ENCODE measurements around the gene KRCC1.

The KRCC1 gene

DNA sequence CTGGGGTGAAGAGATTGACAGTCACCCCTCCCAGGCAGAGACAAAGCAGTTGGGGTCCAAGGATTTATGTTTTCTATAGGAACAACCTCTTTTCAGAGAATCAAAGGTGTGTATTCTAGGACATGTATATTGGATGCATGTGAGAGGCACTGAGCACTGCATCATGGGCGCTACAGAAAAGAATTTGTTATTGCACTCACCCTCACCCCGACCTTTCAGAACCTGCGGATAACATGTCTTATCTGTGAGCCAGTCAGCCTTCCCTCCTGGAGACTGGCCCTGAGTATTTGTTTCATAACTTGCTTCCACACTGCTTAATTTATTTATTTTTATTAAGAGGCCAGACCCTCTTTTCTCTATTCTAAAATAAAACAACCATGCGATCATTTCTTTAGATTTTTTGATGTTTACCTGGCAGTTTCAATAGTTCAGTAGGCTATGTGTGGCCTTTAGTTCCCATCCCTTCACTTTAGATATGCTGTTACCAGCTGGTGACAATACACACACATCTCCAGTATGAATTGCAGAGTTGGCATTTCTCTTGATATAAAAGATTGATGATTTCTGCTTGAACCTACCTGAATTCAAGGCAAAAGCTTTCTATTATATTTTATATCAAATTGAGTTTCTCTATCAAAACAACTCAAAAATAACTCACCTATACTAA is 42.4 kb upstream of the KRCC1 start:
- no peaks in the 10 kb centered on the region for H3K79me1 ChIP-seq (replicated peaks; ENCODE audit: low read length, poor library complexity, severe bottlenecking)
- H2AK5ac ChIP-seq (ENCODE audit: low read length, severe bottlenecking) = no peak overlapping the region
- no peak overlapping the region for H3K23ac ChIP-seq (ENCODE audit: low read length in 2 of 2)
- H3K36me3 ChIP-seq (ENCODE audit: control insufficient read depth in 1 of 2, insufficient read depth in 2 of 2, low read depth in 1 of 2, low read length in 2 of 2) = no peaks in the 10 kb centered on the region
- H4K91ac ChIP-seq (ENCODE audit: low read length) = peak overlapping the region; percentile 7
- H3K27me3 ChIP-seq (ENCODE audit: control insufficient read depth in 1 of 2, insufficient read depth in 1 of 2, low read length in 2 of 2) = peaks cover 20 to 31% of the 10 kb centered on the region in 2 experiments
- WGBS = 92% methylated on average over 3 of the region's 4 CpGs
- no peak overlapping the region for H3K27ac ChIP-seq (ENCODE audit: low read length, poor library complexity, severe bottlenecking)
- no peak overlapping the region for H3K9ac ChIP-seq (ENCODE audit: low read length)
- no peaks in the 10 kb centered on the region for H3K4me1 ChIP-seq (ENCODE audit: control insufficient read depth, insufficient read depth, low read depth, low read length)
- H3K14ac ChIP-seq (ENCODE audit: low read length in 2 of 2) = no peak overlapping the region
- H2BK5ac ChIP-seq (ENCODE audit: low read depth, low read length, poor library complexity, severe bottlenecking) = no peak overlapping the region
- DNase-seq = no peak
- no peak overlapping the region for H4K8ac ChIP-seq (ENCODE audit: low read length)
- H3K18ac ChIP-seq (ENCODE audit: low read depth in 1 of 2, low read length in 2 of 2) = no peak overlapping the region
- H3K4me2 ChIP-seq (ENCODE audit: low read length, poor library complexity, severe bottlenecking) = no peak overlapping the region
- no peak overlapping the region for H2BK120ac ChIP-seq (ENCODE audit: low read depth, low read length)
- H2AFZ ChIP-seq (ENCODE audit: low read depth, low read length) = no peak overlapping the region
- H3K4ac ChIP-seq (ENCODE audit: low read depth in 1 of 2, low read length in 2 of 2) = no peak overlapping the region
- H2BK12ac ChIP-seq (ENCODE audit: low read length in 2 of 2) = no peak overlapping the region
- H2BK15ac ChIP-seq (ENCODE audit: low read depth, poor library complexity, severe bottlenecking) = no peak overlapping the region
- no peak overlapping the region for H3K4me3 ChIP-seq (ENCODE audit: insufficient read depth in 1 of 2, low read depth in 1 of 2, low read length in 2 of 2)
- no peaks in the 10 kb centered on the region for H3K9me3 ChIP-seq (ENCODE audit: control insufficient read depth, low read length)

DNA sequence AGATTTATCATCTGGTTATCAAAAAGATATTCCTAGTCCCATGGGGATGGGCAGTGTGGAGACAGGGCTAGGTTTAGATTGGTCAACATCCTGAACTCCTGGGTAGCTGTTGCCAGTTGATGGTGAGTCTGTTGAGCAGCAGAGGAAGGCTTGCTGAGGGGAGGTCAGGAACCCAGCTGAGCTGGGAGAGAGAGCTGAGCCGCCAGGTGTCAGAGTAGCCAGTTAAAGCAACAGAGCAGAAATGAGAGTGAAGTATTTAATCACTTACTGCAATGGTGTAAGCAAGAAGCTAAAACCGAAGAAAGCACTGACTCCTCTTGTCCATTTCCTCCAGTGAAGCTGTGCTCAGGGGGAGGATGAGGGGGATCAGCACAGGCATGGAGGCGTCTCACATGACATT is 41.6 kb upstream of the KRCC1 start:
- Histone ChIP-seq H3K4ac (ENCODE audit: low read depth in 1 of 2, low read length in 2 of 2) (no peak overlapping the region), H4K8ac (ENCODE audit: low read length) (no peak overlapping the region)

DNA sequence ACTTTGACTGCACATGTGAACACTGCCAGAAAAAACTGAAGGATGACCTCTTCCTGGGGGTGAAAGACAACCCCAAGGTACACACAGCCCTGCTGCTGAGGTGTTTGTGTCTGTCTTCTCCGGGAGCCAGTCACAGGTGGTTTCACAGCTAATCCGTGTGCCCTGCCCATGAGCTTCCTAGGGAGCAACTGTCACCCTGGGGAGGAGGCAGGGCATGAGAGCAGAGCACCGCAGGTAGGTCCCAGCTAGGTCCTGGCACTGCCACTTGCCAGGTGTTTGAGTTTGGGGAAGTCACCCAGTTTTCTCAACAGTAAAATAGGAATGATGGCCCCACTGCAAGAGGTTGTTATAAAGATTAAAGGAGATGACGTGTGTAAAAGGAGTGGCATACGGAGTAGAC is 41.1 kb upstream of the KRCC1 start:
- Histone ChIP-seq H3K27ac (ENCODE audit: low read length, poor library complexity, severe bottlenecking) (no peak overlapping the region), H3K4me3 (ENCODE audit: insufficient read depth in 1 of 2, low read depth in 1 of 2, low read length in 2 of 2) (no peak overlapping the region), H2AFZ (ENCODE audit: low read depth, low read length) (no peak overlapping the region), H2BK5ac (ENCODE audit: low read depth, low read length, poor library complexity, severe bottlenecking) (no peak overlapping the region), H3K9ac (ENCODE audit: low read length) (no peak overlapping the region), H4K91ac (ENCODE audit: low read length) (no peak overlapping the region), H3K79me1 (replicated peaks; ENCODE audit: low read length, poor library complexity, severe bottlenecking) (no peaks in the 10 kb centered on the region), H2AK5ac (ENCODE audit: low read length, severe bottlenecking) (no peak overlapping the region), H3K14ac (ENCODE audit: low read length in 2 of 2) (no peak overlapping the region), H3K23ac (ENCODE audit: low read length in 2 of 2) (no peak overlapping the region), H3K18ac (ENCODE audit: low read depth in 1 of 2, low read length in 2 of 2) (no peak overlapping the region), H3K4ac (ENCODE audit: low read depth in 1 of 2, low read length in 2 of 2) (no peak overlapping the region), H3K9me3 (ENCODE audit: control insufficient read depth, low read length) (no peaks in the 10 kb centered on the region), H3K4me1 (ENCODE audit: control insufficient read depth, insufficient read depth, low read depth, low read length) (no peaks in the 10 kb centered on the region), H4K8ac (ENCODE audit: low read length) (no peak overlapping the region), H3K36me3 (ENCODE audit: control insufficient read depth in 1 of 2, insufficient read depth in 2 of 2, low read depth in 1 of 2, low read length in 2 of 2) (no peaks in the 10 kb centered on the region), H3K4me2 (ENCODE audit: low read length, poor library complexity, severe bottlenecking) (no peak overlapping the region), H2BK12ac (ENCODE audit: low read length in 2 of 2) (no peak overlapping the region), H3K27me3 (ENCODE audit: control insufficient read depth in 1 of 2, insufficient read depth in 1 of 2, low read length in 2 of 2) (peaks cover 16 to 34% of the 10 kb centered on the region in 2 experiments), H2BK15ac (ENCODE audit: low read depth, poor library complexity, severe bottlenecking) (no peak overlapping the region), H2BK120ac (ENCODE audit: low read depth, low read length) (no peak overlapping the region)
- 78% methylated on average over 5 of the region's 5 CpGs for WGBS
- no peak for DNase-seq

More for the DNA sequence above, 41.6 kb upstream of the KRCC1 start:
- no peak for DNase-seq
- Histone ChIP-seq H3K14ac (ENCODE audit: low read length in 2 of 2) (no peak overlapping the region), H3K36me3 (ENCODE audit: control insufficient read depth in 1 of 2, insufficient read depth in 2 of 2, low read depth in 1 of 2, low read length in 2 of 2) (no peaks in the 10 kb centered on the region), H2AK5ac (ENCODE audit: low read length, severe bottlenecking) (no peak overlapping the region), H2BK120ac (ENCODE audit: low read depth, low read length) (no peak overlapping the region), H3K9ac (ENCODE audit: low read length) (no peak overlapping the region), H3K9me3 (ENCODE audit: control insufficient read depth, low read length) (no peaks in the 10 kb centered on the region), H4K91ac (ENCODE audit: low read length) (no peak overlapping the region), H2BK5ac (ENCODE audit: low read depth, low read length, poor library complexity, severe bottlenecking) (no peak overlapping the region), H2BK15ac (ENCODE audit: low read depth, poor library complexity, severe bottlenecking) (no peak overlapping the region), H3K27ac (ENCODE audit: low read length, poor library complexity, severe bottlenecking) (no peak overlapping the region), H3K18ac (ENCODE audit: low read depth in 1 of 2, low read length in 2 of 2) (no peak overlapping the region), H3K27me3 (ENCODE audit: control insufficient read depth in 1 of 2, insufficient read depth in 1 of 2, low read length in 2 of 2) (peaks cover 16 to 32% of the 10 kb centered on the region in 2 experiments), H3K79me1 (replicated peaks; ENCODE audit: low read length, poor library complexity, severe bottlenecking) (no peaks in the 10 kb centered on the region), H3K4me2 (ENCODE audit: low read length, poor library complexity, severe bottlenecking) (no peak overlapping the region), H2BK12ac (ENCODE audit: low read length in 2 of 2) (no peak overlapping the region), H3K4me1 (ENCODE audit: control insufficient read depth, insufficient read depth, low read depth, low read length) (no peaks in the 10 kb centered on the region), H2AFZ (ENCODE audit: low read depth, low read length) (no peak overlapping the region), H3K23ac (ENCODE audit: low read length in 2 of 2) (no peak overlapping the region), H3K4me3 (ENCODE audit: insufficient read depth in 1 of 2, low read depth in 1 of 2, low read length in 2 of 2) (no peak overlapping the region)
- WGBS = 51% methylated on average over 2 of the region's 3 CpGs

DNA sequence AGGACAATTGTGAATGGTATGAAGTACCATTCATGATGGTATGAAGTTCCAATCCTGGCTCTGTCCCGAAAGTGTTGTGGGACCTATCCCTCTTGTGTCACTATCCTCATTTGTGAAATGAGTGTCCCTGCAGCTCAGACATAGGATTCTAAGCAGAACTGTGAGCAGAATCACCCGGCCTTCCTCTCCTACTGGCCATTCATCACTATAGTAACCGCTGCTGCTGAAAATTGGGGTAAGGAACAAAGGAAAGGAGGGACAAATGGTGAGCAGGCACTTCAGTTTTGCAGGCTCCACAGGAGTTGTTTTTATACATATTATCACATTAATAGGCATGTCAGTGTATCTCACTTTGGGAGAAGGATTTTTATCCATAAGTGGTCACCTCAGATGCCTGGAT is 39.4 kb upstream of the KRCC1 start:
- H3K79me1 ChIP-seq (replicated peaks; ENCODE audit: low read length, poor library complexity, severe bottlenecking) = no peaks in the 10 kb centered on the region
- H3K18ac ChIP-seq (ENCODE audit: low read depth in 1 of 2, low read length in 2 of 2) = no peak overlapping the region
- 100% methylated on average over 2 of the region's 3 CpGs for WGBS
- H2AFZ ChIP-seq (ENCODE audit: low read depth, low read length) = no peak overlapping the region
- H3K4me3 ChIP-seq (ENCODE audit: insufficient read depth in 1 of 2, low read depth in 1 of 2, low read length in 2 of 2) = no peak overlapping the region
- no peak for DNase-seq
- H3K9me3 ChIP-seq (ENCODE audit: control insufficient read depth, low read length) = no peaks in the 10 kb centered on the region
- H3K9ac ChIP-seq (ENCODE audit: low read length) = no peak overlapping the region
- H3K36me3 ChIP-seq (ENCODE audit: control insufficient read depth in 1 of 2, insufficient read depth in 2 of 2, low read depth in 1 of 2, low read length in 2 of 2) = no peaks in the 10 kb centered on the region
- H4K91ac ChIP-seq (ENCODE audit: low read length) = no peak overlapping the region
- no peak overlapping the region for H3K23ac ChIP-seq (ENCODE audit: low read length in 2 of 2)
- no peak overlapping the region for H3K27ac ChIP-seq (ENCODE audit: low read length, poor library complexity, severe bottlenecking)
- H2AK5ac ChIP-seq (ENCODE audit: low read length, severe bottlenecking) = no peak overlapping the region
- no peak overlapping the region for H2BK5ac ChIP-seq (ENCODE audit: low read depth, low read length, poor library complexity, severe bottlenecking)
- H3K14ac ChIP-seq (ENCODE audit: low read length in 2 of 2) = no peak overlapping the region
- no peak overlapping the region for H2BK120ac ChIP-seq (ENCODE audit: low read depth, low read length)
- no peak overlapping the region for H3K4ac ChIP-seq (ENCODE audit: low read depth in 1 of 2, low read length in 2 of 2)
- H2BK12ac ChIP-seq (ENCODE audit: low read length in 2 of 2) = no peak overlapping the region
- peaks cover 16 to 34% of the 10 kb centered on the region in 2 experiments for H3K27me3 ChIP-seq (ENCODE audit: control insufficient read depth in 1 of 2, insufficient read depth in 1 of 2, low read length in 2 of 2)
- no peak overlapping the region for H4K8ac ChIP-seq (ENCODE audit: low read length)
- H3K4me1 ChIP-seq (ENCODE audit: control insufficient read depth, insufficient read depth, low read depth, low read length) = no peaks in the 10 kb centered on the region
- no peak overlapping the region for H3K4me2 ChIP-seq (ENCODE audit: low read length, poor library complexity, severe bottlenecking)
- H2BK15ac ChIP-seq (ENCODE audit: low read depth, poor library complexity, severe bottlenecking) = no peak overlapping the region

Measured in mesenchymal stem cell (in vitro differentiated cells and primary cell).